ENCODE data around the gene MMP13.
"Not testable (repeated sequence)": the region's sequence is repeated elsewhere in the genome, so short reads cannot be mapped to it uniquely, and the experiment has no call there.

MMP13 gene

DNA sequence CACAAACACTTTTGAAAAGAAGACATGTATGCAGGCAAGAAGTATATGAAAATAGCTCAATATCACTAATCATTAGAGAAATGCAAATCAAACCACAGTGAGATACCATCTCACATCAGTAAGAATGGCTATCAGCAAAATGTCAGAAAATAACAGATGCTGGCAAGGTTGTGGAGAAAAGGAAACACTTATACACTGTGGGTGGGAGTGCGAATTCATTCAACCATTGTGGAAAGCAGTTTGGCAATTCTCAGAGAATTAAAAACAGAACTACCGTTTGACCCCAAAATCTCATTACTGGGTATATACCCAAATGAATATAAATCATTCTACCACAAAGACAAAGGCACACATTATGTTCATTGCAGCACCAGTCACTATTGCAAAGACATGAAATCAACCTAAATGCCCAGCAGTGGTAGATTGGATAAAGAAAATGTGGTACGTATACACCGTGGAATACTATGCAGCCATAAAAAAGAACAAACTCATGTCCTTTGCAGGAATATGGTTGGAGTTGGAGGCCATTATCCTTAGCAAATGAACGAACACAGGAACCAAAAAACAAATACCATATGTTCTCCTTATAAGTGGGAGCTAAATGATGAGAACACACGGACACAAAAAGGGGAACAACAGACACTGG lies 18.5 kb downstream of the MMP13 start:
- DNase-seq (ENCODE audit: extremely low read depth in 1 of 2, low read depth in 1 of 2) = no peak

DNA sequence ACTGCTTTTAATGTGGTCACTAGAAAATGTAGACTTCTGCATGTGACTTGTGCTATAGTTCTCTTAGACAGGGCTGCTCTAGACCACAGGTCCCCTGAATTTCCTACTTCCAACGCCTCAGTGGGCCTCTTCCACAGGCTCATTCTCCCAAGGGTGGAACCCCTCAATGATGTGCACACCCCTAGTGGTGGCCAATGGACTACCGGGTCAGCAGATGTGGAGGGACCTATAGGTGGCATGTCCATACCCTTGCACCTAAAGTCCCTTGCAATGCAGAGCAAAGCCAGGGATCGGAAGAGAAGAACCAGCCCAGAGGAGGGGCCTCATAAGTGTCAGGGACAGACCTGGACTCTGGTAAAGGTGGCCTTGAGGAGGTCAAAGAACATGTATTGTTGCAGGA lies 20.0 kb downstream of the MMP13 start:
- DNase-seq (ENCODE audit: extremely low read depth in 1 of 2, low read depth in 1 of 2) = no peak

- DNase-seq (ENCODE audit: extremely low read depth in 1 of 2, low read depth in 1 of 2) = no peak
Measured at GRCh38 chr11:102934735-102935134, 20.8 kb downstream of the MMP13 start.

DNA sequence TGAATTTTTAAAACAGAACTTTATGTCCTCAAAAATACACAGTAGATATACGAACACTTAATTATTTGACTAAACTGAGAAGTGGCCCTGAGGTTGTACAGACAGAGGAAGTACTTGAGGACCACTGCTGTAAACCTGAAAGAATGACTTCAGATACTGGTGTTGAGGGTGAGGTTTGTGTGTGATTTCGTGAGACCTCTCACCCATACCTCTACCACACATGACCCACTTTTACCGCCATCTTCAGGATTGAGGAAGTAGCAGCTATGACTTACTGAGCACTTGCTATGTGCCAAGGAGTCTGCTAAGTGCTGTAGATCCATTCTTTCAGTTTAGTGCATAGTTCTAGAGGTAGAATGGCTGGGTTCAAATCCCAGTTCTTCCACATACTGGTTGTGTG lies 21.9 kb downstream of the MMP13 start:
- no peak for DNase-seq (ENCODE audit: extremely low read depth in 1 of 2, low read depth in 1 of 2)

- DNase-seq (ENCODE audit: extremely low read depth in 1 of 2, low read depth in 1 of 2) = no peak
Measured at GRCh38 chr11:102932678-102933077, 22.9 kb downstream of the MMP13 start.

DNA sequence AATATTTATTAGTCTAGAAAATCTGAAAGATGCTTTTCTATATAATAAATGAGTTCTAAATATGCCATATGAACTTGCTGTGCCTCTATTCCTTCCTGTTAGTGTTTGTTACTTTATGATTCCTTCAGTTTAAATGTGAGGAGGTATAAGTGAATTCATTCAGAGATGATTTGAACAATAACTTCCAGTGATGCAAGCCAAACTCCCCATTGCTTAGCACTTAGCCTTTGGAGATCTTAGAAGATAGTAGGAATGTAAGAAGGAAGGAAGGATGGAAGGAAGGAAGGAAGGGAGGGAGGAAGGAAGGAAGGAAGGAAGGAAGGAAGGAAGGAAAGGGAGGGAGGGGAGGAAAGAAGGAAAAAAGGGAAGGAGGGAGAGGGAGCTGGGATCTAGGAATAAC lies 25.1 kb downstream of the MMP13 start:
- no peak for DNase-seq (ENCODE audit: extremely low read depth in 1 of 2, low read depth in 1 of 2)

GRCh38 chr11:102929972-102930371 lies 25.6 kb downstream of the MMP13 start:
- no peak for DNase-seq (ENCODE audit: extremely low read depth in 1 of 2, low read depth in 1 of 2)

GRCh38 chr11:102929166-102929565 lies 26.4 kb downstream of the MMP13 start:
- DNase-seq (ENCODE audit: extremely low read depth in 1 of 2, low read depth in 1 of 2) = no peak

GRCh38 chr11:102928247-102928646 lies 27.3 kb downstream of the MMP13 start:
- DNase-seq (ENCODE audit: extremely low read depth in 1 of 2, low read depth in 1 of 2) = no peak

- DNase-seq (ENCODE audit: extremely low read depth in 1 of 2, low read depth in 1 of 2) = no peak
Measured at GRCh38 chr11:102927624-102927990, 27.9 kb downstream of the MMP13 start.

GRCh38 chr11:102926961-102927623 lies 28.4 kb downstream of the MMP13 start:
- DNase-seq (ENCODE audit: extremely low read depth in 1 of 2, low read depth in 1 of 2) = no peak

DNA sequence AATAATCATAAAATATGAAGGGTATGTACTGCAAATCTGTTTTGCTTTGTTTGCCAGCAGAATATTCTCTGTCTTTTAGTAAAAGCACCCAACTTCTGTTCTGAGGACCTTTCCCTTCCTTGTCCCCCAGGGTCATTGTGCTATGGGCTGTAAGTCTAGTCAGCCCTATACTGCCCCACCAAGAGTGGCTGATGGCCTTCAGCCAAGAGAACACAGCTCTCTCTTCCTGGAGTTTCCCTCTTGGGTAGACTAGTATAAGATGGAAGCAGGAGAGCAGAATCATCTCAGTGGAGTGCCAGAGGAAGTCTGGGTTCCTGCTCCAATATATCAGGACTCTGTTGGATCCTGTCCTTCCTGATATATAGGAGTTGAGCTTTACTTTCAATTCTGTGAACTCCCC lies 29.0 kb downstream of the MMP13 start:
- no peak for DNase-seq (ENCODE audit: extremely low read depth in 1 of 2, low read depth in 1 of 2)

DNA sequence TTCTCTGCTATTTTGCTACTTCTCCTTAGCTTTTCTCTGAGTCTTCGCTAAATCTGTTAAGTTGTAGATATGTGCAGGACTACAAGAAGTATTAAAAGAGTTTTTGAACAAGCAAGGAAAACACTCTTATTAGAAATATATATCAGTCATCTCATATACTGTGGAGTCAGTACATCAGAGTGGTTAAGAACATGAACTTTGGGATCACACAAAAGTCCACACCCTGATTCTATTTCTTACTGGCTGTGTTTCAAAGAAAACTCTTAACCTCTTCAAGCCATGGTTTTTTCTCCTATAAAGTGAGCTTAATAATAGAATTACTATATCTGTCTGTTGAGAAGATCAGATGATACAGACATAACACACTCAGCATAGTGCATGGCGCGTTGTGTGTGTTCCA lies 29.5 kb downstream of the MMP13 start:
- DNase-seq (ENCODE audit: extremely low read depth in 1 of 2, low read depth in 1 of 2) = no peak

GRCh38 chr11:102924851-102925380 lies 30.6 kb downstream of the MMP13 start:
- no peak for DNase-seq (ENCODE audit: extremely low read depth in 1 of 2, low read depth in 1 of 2)

GRCh38 chr11:102921587-102922220 lies 33.8 kb downstream of the MMP13 start:
- no peak for DNase-seq (ENCODE audit: extremely low read depth in 1 of 2, low read depth in 1 of 2)

DNA sequence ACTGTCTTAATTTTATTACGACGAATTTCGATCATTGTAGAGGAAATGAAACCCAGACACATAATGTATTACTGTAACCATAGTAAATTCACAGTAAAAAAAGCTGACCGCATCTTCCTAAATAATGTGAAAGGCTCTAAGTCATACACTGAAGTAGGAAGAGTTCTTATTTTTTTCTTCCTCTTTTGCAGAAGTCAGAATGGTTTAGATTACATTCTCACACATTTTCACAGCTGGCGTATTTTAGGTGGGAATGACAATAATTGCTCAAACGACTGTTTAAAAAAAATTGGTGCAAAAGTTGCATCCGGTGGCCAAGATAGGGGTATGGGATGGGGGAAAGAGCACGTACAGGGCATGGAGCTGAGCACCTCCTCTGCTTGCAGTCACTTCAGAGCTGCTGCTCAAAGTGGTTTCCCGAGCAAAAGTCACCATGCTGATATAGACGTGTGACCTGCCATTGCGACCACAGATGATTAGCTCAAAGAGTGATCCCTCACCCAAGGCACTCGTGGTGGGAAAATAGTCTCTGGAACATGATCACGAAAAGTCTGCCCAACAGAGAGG lies 35.3 kb downstream of the MMP13 start:
- no peak for DNase-seq (ENCODE audit: extremely low read depth in 1 of 2, low read depth in 1 of 2)

DNA sequence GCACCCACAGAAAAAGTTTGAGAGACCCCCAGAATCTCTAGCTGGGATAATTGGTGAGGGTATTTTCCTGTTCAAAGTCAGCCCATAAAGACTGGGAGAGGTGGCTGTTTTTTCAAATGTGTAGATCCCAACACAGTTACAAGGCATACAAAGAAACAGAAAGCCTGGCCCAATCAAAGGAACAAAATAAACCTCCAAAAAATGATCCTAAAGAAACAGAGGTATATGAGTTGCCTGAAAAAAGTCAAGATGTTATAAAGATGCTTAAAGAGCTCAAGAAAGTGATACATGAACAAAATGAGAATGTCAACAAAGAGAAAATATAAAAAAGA lies 40.5 kb downstream of the MMP13 start:
- no peak for DNase-seq (ENCODE audit: extremely low read depth in 1 of 2, low read depth in 1 of 2)

GRCh38 chr11:102914238-102915043 lies 41.1 kb downstream of the MMP13 start:
- no peak for DNase-seq (ENCODE audit: extremely low read depth in 1 of 2, low read depth in 1 of 2)

GRCh38 chr11:102912482-102912830 lies 43.1 kb downstream of the MMP13 start:
- DNase-seq (ENCODE audit: extremely low read depth in 1 of 2, low read depth in 1 of 2) = no peak

DNA sequence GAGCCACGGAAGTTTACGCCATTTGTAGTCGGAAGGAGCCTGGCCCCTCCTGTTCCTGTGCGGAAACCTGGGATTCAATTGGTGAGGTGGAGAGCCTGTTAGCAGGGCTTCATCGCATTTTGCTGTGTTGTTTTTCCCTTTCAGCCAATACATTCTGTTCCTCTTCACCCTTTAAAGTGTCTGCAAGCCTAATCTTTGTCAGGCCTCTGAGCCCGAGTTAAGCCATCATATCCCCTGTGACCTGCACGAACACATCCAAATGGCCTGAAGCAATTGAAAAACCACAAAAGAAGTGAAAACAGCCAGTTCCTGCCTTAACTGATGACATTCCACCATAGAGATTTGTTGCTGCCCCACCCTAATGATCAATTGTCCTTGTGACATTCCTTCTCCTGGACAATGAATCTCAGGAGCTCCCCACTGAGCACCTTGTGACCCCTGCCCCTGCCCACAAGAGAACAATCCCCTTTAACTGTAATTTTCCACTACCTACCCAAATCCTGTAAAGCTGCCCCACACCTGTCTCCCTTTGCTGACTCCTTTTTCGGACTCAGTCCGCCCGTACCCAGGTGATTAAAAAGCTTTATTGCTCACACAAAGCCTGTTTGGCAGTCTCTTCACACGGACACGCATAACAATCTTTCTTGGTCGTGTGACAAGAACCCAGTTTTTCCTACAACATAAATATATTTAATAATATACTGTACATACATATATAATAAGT lies 43.6 kb downstream of the MMP13 start:
- DNase-seq (ENCODE audit: extremely low read depth in 1 of 2, low read depth in 1 of 2) = no peak

DNA sequence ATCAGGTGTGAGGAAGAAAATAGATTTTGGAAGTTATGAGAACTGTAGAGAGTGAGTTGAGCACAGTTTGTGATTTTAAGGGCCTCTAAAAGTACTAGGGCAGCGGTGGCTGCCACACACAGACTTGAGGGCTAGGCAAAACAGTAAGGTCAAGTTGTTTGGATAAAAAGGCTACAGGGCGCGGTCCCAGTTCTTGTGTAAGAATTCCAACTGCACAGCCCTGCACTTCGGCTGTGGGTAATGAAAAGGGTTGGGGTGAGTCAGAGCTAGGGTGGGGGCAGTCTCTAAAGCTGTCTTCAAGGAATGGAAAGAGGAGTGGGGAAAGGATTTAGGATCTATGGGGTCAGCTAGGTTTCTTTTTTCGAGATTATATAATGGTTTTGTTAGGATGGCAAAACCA lies 49.7 kb downstream of the MMP13 start:
- DNase-seq (ENCODE audit: extremely low read depth in 1 of 2, low read depth in 1 of 2) = not testable (repeated sequence)

Measured in activated CD8-positive, alpha-beta memory T cell treated with anti-CD3 and anti-CD28 coated beads for 1 hour (primary cell).